Measurements from ENCODE around the gene CABP1.
"Not testable (repeated sequence)": the region's sequence is repeated elsewhere in the genome, so short reads cannot be mapped to it uniquely, and the experiment has no call there.

The CABP1 gene

GRCh38 chr12:120639771-120640721 is at the start of gene CABP1:
Gene CABP1, plus strand, starts transcription at chr12:120640626. Its CDS starts 60 bp downstream, at chr12:120640686.
- peak; percentile 64 for DNase-seq (ENCODE audit: low read depth)

GRCh38 chr12:120590741-120591407 is 49.6 kb upstream of the CABP1 start:
- no peak for DNase-seq (ENCODE audit: low read depth)

GRCh38 chr12:120592121-120593049 is 48.0 kb upstream of the CABP1 start:
- no peak for DNase-seq (ENCODE audit: low read depth)

GRCh38 chr12:120596901-120597300 is 43.5 kb upstream of the CABP1 start:
- DNase-seq (ENCODE audit: low read depth), result no peak

DNA sequence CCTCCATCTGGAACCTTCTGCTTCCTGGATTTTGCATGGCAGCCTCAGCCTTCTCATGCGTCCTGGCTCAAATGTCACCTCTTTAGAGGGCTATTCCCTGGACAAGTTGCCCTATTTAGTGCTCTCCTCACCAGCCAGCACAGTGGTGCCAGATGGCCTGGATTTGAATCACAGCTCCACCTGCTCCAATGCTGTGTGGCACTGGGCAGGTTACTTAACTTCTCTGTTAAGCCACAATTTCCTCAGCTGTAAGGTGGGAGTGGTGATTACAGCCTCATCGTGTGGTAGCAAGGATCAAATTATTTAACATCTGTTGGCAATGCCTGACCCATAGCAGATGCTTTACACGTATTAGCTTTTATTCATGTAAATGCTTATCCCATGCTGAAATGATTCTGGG is 42.6 kb upstream of the CABP1 start:
- no peak for DNase-seq (ENCODE audit: low read depth)

DNA sequence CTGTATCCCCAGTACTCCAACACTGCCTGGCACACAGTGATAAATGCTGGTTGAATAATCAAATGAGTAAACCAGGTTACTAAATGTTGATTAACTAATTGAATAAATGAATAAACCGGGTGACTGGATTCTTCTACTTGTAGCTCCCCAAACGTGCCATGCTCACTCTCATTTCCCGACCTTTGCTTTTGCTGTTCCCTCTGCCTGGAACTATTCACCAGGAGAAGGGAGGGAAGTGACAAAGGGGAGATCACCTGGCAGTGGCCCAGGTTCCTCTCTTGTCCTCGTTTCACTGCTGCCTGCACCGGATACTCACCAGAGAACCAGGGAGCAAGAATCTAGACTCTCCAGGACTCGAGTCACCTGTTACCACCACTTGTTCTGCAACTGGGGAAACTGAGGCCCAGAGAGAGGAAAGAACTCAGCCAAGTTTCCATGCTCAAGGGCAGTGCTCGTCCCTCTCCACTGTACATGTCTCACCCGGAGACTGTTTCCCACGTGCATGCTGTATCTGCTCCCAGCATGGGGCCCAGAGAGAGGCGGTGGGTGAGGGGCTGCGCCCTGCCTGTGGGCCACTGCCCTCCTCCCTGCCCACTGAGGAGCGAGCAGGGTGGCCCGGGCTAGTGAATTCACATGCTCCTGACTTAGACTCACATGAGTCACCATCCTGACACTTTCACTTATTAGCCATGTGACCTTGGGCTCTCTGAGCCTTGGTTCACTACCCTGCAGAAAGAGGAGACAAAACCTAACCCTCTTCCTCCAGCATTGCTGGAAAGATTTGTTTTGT is 41.6 kb upstream of the CABP1 start:
- DNase-seq (ENCODE audit: low read depth), result no peak

GRCh38 chr12:120599672-120600552 is 40.5 kb upstream of the CABP1 start:
- DNase-seq (ENCODE audit: low read depth), result no peak

- DNase-seq (ENCODE audit: low read depth), result not testable (repeated sequence)
Measured at GRCh38 chr12:120602416-120602815, 38.0 kb upstream of the CABP1 start.

DNA sequence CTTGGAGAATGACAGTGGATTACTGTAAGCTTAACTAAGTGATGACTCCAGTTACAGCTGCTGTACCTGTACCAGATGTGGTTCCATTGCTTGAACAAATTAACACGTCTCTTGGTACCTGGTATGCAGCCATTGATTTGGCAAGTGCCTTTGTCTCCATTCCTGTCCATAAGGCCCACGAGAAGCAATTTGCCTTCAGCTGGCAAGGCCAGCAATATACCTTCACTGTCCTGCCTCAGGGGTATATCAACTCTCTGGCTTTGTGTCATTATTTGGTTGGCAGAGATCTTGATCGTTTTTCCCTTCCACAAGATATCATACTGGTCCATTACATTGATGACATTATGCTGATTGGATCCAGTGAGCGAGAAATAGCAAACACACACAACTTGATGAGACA is 29.9 kb upstream of the CABP1 start:
- DNase-seq (ENCODE audit: low read depth), result no peak

- DNase-seq (ENCODE audit: low read depth), result not testable (repeated sequence)
Measured at GRCh38 chr12:120611534-120611933, 28.9 kb upstream of the CABP1 start.

DNA sequence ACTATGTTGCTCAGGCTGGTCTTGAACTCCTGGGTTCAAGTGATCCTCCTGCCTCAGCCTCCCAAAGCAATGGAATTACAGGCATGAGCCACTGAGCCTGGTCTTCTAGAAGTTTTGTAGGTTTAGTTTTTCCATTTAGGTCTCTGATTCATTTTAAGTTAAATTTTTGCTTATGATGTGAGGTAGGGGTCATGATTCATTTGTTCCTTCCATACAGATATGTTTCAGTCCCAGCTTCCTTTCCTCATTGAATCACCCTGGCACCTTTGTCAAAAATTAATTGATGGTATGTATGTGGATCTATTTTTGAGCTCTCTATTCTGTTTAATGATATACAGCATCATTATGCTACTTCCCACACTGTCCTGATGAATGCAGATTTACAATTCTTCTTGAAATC is 25.6 kb upstream of the CABP1 start:
- no peak for DNase-seq (ENCODE audit: low read depth)

- DNase-seq (ENCODE audit: low read depth), result not testable (repeated sequence)
Measured at GRCh38 chr12:120617193-120617592, 23.2 kb upstream of the CABP1 start.

- DNase-seq (ENCODE audit: low read depth), result not testable (repeated sequence)
Measured at GRCh38 chr12:120617767-120618166, 22.7 kb upstream of the CABP1 start.

- no peak for DNase-seq (ENCODE audit: low read depth)
Measured at GRCh38 chr12:120618954-120619615, 21.3 kb upstream of the CABP1 start.

DNA sequence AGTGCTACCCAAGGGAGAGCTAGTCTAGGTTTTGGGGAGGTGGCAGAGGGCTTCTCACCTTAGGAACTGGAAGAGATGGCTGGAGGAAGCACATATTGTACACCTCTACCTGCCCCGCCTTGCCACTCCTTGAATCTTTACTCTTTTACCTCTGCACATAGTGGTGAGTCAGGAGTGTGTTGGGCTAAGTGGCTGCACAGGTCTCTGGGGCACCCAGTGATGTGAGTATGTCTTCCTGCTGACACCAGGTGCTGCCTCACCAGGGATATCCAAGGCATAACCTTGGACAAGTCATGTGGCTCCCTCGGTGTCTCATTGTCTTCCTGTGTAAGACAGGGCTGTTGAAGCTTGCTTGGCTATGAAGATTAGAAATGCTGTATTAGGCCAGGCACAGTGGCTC is 19.8 kb upstream of the CABP1 start:
- no peak for DNase-seq (ENCODE audit: low read depth)

DNA sequence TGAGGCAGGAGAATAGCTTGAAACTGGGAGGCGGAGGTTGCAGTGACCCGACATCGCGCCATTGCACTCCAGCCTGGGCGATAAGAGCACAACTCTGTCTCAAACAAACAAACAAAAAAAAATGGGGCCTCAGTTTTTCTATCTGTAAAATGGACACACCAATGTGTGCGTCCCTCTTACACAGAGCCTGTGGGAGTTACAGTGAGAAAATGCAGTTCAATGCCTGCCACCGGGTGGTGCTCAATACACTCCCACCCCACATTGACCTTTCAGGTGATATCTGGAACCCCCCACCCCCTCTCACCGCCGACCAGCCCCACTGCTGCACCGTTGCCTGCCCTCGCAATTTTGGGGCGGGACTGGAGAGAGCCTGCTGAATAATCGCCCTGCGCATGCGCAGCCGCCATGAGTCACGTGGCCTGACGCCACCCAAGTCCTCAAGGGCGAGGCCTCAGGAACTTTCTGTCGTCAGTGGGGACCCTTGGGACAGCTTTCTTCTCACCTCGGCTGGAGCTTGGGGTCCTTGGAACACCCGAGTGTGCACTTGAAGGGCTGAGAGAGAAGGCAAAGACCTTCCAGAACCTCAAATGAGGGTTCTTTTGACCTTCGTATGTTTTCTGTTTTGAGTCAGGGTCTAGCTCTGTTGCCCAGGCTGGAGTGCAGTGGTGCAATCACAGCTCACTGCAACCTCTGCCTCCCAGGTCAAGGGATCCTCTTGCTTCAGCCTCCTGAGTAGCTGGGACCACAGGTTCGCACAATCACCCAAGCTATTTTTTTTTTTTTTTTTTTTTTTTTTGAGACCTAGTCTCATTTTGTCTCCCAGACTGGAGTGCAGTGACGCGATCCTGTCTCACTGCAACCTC is 14.6 kb upstream of the CABP1 start:
- DNase-seq (ENCODE audit: low read depth), result no peak

GRCh38 chr12:120628919-120629318 is 11.5 kb upstream of the CABP1 start:
- no peak for DNase-seq (ENCODE audit: low read depth)

DNA sequence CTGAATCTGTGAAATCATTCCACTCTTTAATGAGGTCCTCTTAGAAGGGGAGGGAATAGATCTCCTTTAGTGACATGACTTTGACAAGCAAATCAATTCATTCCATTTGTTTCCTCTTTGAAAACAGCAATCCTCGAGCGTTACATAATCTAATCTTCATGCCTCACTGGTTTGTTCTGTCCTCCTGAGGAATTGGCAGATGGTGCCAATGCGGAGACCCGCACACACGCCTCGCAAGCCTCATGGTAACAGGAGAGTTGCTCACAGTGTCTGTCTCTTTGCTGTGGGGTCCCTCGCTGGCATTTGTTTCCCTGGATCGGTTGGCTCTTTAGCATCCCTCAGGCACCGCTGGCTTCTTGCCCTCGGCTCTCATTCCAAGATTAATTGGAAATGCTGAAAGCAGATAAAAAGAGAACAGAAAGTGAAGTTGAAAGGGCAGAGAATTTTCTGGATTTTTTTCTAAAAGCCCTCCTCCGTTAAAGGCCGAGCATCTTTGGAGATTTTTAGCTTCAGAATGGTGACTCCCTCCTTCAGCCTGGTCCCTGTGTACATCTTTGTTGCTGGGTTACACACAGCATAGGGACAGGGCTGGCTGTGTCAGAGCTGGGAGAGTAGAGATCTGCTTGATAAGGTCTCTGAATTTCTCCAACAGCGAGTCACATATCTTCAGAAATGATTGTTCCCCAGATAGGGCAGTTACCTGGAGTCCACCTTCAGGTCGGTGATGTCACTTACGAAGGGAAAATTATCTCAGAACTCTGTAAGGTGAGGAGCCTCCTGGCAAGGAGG is 10.1 kb upstream of the CABP1 start:
- DNase-seq (ENCODE audit: low read depth), result no peak

Data from stimulated activated CD4-positive, alpha-beta T cell treated with anti-CD3 and anti-CD28 coated beads, Interleukin-2, amount 100 ng/mL, for 4 hours (primary cell).